HG02840 (cell line): ENCODE results near the gene TBC1D24.

Source experiments
- ATAC-seq: cut with Tn5 transposase; IDR thresholded peaks from one replicate; pipeline ENCODE4 v1.9.1; 2021; ENCODE audit warnings: mild to moderate bottlenecking, moderate library complexity, moderate number of reproducible peaks; ENCODE audit not compliant: unreplicated experiment, low FRiP score

TBC1D24 gene

GRCh38 chr16:2514333-2515179 lies 39.6 kb downstream of the TBC1D24 start:
- ATAC-seq, result no peak

GRCh38 chr16:2515180-2515851 lies 40.4 kb downstream of the TBC1D24 start:
- ATAC-seq, result no peak

DNA sequence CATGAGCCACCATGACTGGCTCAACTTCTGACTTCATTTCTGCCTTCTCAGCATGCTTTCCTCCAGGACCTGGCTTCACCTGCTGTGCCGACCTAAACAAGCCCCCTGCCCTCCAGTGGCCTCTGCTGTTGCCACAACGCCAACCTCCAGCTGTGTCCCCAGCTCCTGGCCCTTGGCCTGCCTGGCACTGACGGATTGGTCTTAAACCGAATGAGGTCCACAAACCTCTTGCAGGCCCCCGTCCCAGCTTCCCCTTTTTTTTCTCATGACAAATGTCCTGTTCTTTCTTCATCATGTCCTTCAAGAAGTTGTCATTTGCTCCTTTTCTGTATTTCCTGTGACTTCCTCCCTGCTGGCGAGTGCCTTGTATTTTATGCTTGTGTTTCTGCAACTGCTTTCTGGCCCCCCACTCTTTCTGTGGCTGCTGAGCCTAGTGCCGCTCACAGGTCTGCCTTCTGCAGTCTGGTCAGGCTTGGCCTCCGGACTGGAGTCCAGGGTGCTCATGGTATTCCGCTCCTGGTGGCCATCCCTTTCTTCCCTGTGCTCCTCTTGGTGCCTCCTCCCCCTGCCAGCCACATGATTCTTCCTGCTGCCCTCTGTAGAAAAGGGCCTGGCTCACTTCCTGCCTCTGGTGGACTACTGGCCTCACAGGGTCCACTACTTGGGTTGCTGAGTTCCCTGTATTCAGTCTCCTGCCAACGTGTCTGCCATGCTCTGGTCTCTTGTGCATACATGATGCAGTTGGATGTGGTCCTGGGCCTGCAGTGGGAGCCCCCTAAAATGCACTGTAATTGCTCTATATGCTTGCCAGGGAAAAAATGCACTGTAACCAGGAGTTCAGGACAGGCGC lies 41.7 kb downstream of the TBC1D24 start:
- ATAC-seq, result no peak

DNA sequence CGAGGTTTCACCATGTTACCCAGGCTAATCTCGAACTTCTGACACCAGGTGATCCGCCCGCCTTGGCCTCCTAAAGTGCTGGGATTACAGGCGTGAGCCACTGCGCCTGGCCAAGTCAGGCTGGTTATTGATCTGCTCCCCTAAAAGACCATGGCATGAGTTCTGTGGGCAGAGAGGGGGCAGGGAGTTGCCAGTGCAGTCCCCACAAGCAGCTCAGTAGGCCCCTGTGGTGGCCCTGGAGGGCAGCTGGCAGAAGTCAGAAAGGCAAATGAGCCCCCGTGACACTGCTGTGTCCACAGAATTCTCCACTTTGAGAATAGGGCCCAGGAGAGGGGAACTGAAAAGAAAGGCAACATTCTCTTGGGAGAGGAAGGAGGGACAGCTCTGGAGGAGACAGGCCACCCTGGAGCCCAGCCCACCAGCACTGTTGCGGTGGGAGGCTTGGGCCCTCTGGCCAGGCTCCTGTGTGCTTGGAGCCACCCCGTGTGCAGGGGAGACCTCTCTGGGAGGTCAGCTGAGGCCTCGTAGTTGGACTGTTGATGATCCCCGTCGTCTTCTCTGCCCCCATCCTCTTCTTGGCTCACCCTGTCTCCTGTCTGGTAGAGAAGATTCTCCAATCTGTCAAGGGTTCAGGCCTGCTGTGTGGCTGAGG lies 43.2 kb downstream of the TBC1D24 start:
- ATAC-seq, result no peak

- ATAC-seq, result no peak
Measured at GRCh38 chr16:2518823-2519710, 44.1 kb downstream of the TBC1D24 start.

DNA sequence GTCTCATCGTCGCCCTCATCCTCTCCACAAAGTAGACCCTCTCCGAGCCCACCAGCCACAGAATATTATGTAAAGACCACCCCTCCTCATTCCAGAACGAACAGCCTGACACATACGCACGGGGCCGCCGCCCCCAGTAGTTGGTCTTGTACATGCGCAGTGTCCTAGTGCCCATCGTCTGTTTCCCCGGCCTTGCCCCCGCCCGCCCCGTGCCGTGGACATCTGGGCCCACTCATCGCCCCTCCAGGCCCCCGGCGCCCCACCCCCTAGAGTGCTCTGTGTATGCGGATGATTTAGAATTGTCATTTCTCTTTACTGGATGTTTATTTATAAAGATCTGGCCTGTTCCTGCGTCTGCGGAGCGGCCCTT lies 44.8 kb downstream of the TBC1D24 start:
- no peak for ATAC-seq

DNA sequence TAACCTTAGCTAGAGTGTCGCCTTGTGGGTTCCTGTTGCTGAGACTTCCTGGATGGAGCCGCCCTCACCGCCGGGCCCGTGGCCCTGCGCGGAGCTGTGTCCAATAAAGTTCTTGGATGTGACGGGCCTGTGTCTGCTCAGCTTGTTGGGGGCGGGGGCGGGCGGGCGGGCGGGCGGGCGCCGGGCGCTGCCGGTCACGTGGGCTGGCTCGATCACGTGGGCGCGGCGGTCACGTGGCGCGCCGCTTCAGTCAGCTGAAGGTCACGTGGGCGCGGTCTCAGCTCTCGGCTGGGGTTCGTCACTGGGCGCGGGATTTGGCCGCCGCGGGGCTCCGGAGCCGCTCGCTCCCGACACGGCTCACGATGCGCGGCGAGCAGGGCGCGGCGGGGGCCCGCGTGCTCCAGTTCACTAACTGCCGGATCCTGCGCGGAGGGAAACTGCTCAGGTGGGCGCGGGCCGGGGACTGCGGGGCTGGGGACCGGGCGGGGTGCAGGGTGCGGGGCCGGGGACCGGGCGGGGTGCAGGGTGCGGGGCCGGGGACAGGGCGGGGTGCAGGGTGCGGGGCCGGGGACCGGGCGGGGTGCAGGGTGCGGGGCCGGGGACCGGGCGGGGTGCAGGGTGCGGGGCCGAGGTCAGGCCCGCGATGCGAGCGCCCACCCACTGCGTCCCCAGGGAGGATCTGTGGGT lies 45.3 kb downstream of the TBC1D24 start, which contains the start of gene AMDHD2:
AMDHD2 (plus strand) TSS at position 275 of the 687 bp plus-strand sequence; CDS start at position 363, 88 bp downstream.
- peak; percentile 52 for ATAC-seq

DNA sequence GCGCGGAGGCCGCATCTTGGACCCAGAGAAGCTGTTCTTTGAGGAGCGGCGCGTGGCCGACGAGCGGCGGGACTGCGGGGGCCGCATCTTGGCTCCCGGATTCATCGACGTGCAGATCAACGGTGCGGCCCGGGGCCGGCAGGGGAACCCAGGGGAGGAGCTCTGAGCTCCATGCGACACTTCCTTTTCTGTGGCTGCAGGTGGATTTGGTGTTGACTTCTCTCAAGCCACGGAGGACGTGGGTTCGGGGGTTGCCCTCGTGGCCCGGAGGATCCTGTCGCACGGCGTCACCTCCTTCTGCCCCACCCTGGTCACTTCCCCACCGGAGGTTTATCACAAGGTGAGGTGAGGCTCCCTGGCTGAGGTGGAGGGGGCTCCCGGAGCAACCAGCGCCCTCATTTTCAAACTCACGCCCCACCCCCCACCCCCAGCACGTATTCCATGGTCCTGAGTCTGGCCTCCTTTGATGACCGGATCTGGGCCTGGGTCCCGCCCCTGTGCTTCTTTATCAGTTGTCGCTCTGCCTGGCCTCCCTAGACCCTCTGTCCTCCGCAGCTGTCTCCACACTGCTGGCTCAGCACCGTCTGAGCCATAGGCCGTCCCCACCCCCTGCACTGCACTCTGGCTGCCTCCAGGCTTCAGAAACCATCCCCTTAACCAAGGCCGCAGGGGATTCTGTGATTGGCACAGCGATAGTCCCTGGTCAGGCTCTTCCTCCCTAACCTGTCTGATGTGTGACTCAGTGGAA lies 46.0 kb downstream of the TBC1D24 start:
- ATAC-seq, result peak; percentile 18

GRCh38 chr16:2523801-2524231 lies 48.9 kb downstream of the TBC1D24 start:
- ATAC-seq, result no peak

GRCh38 chr16:2524339-2524938 lies 49.5 kb downstream of the TBC1D24 start:
- no peak for ATAC-seq

- ATAC-seq, result no peak
Measured at GRCh38 chr16:2526135-2526534, 51.2 kb downstream of the TBC1D24 start.

DNA sequence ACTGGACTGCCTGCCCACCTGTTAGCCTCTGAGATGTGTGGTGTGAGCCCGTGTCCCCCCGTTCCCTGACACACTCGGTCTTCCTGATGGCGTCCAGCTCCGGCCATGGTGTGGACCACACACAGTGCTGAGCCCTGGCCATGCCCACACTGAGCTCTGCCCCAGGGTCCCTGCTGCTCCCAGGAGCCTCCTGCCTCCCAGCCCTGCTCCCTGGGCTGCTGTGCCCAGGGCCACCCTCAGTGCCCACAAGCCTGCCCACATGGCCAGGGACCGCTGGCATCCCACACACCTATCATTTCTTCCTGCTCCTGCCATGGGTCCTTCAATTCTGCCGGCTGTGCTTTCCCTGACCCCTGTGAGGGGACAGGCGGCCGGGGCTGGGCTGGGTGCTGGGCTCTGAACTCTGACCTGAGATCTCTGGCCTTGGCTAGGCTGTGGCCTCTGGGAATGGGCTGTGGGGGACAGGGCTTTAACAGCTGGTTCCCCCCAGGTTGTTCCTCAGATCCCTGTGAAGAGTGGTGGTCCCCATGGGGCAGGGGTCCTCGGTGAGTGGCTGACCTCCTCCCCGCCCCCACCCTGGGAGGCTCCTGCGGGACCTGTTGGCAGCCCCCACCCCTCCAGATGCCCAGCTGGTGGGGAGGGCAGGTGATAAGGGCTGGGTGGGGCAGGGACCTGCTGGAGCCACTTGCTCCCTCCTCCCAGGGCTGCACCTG lies 52.3 kb downstream of the TBC1D24 start:
- ATAC-seq, result no peak

DNA sequence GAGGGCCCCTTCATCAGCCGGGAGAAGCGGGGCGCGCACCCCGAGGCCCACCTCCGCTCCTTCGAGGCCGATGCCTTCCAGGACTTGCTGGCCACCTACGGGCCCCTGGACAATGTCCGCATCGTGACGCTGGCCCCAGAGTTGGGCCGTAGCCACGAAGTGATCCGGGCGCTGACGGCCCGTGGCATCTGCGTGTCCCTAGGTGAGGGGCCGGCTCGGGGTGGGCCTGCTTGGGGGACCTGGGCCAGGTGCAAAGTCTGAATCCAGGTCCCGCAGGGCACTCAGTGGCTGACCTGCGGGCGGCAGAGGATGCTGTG lies 52.8 kb downstream of the TBC1D24 start:
- no peak for ATAC-seq

- no peak for ATAC-seq
Measured at GRCh38 chr16:2528161-2529060, 53.5 kb downstream of the TBC1D24 start.

- ATAC-seq, result no peak
Measured at GRCh38 chr16:2529061-2529931, 54.4 kb downstream of the TBC1D24 start.
